ENCODE measurements around the gene PARP3.

PARP3 gene

GRCh38 chr3:51947215-51947900, 5.2 kb downstream of the PARP3 start:
- DNase-seq (ENCODE audit: low spot score), result no peak

GRCh38 chr3:51948016-51948580, 5.9 kb downstream of the PARP3 start:
- no peak for DNase-seq (ENCODE audit: low spot score)

GRCh38 chr3:51949121-51949520, 7.0 kb downstream of the PARP3 start:
- no peak for DNase-seq (ENCODE audit: low spot score)

GRCh38 chr3:51950899-51951298, 8.7 kb downstream of the PARP3 start:
- no peak for DNase-seq (ENCODE audit: low spot score)

GRCh38 chr3:51953445-51953844, 11.3 kb downstream of the PARP3 start:
- DNase-seq (ENCODE audit: low spot score), result no peak

GRCh38 chr3:51954105-51954504, 11.9 kb downstream of the PARP3 start:
- DNase-seq (ENCODE audit: low spot score), result no peak

- DNase-seq (ENCODE audit: low spot score), result no peak
Measured at GRCh38 chr3:51954713-51955112, 12.6 kb downstream of the PARP3 start.

GRCh38 chr3:51955175-51955892, 13.2 kb downstream of the PARP3 start, which contains the start of gene GPR62:
Gene GPR62, plus strand, starts transcription at chr3:51955381. Its CDS starts 272 bp downstream, at chr3:51955653.
- DNase-seq (ENCODE audit: low spot score), result no peak

- DNase-seq (ENCODE audit: low spot score), result no peak
Measured at GRCh38 chr3:51955893-51956770, 14.0 kb downstream of the PARP3 start.

GRCh38 chr3:51957520-51958205, 15.5 kb downstream of the PARP3 start:
- no peak for DNase-seq (ENCODE audit: low spot score)

GRCh38 chr3:51958603-51959521, 16.7 kb downstream of the PARP3 start:
- no peak for DNase-seq (ENCODE audit: low spot score)

- DNase-seq (ENCODE audit: low spot score), result no peak
Measured at GRCh38 chr3:51959651-51960050, 17.5 kb downstream of the PARP3 start.

- no peak for DNase-seq (ENCODE audit: low spot score)
Measured at GRCh38 chr3:51960386-51960785, 18.2 kb downstream of the PARP3 start.

- no peak for DNase-seq (ENCODE audit: low spot score)
Measured at GRCh38 chr3:51961011-51961410, 18.8 kb downstream of the PARP3 start.

- DNase-seq (ENCODE audit: low spot score), result no peak
Measured at GRCh38 chr3:51961602-51962569, 19.7 kb downstream of the PARP3 start.

- DNase-seq (ENCODE audit: low spot score), result no peak
Measured at GRCh38 chr3:51962854-51963530, 20.8 kb downstream of the PARP3 start.

GRCh38 chr3:51963951-51964451, 21.8 kb downstream of the PARP3 start:
- no peak for DNase-seq (ENCODE audit: low spot score)

- DNase-seq (ENCODE audit: low spot score), result no peak
Measured at GRCh38 chr3:51964521-51964920, 22.4 kb downstream of the PARP3 start.

All from SK-N-DZ (cell line).